ENCODE results near the gene CCDC9B.
A peak's percentile ranks its signal among the peaks of the same experiment; 100 is the strongest.

Gene CCDC9B

GRCh38 chr15:40345225-40345866 lies 4.6 kb upstream of the CCDC9B start:
- DNase-seq (ENCODE audit: low spot score), result no peak

- DNase-seq (ENCODE audit: low spot score), result peak; percentile 74
These were observed 3.9 kb upstream of the CCDC9B start for GRCh38 chr15:40344631-40345120.

- DNase-seq (ENCODE audit: low spot score), result no peak
These were observed 3.5 kb upstream of the CCDC9B start for GRCh38 chr15:40344217-40344616.

GRCh38 chr15:40343512-40343911 lies 2.8 kb upstream of the CCDC9B start:
- DNase-seq (ENCODE audit: low spot score), result no peak

- no peak for DNase-seq (ENCODE audit: low spot score)
These were observed 1.9 kb upstream of the CCDC9B start for GRCh38 chr15:40342416-40343320.

- no peak for DNase-seq (ENCODE audit: low spot score)
These were observed 550 bp downstream of the CCDC9B start for GRCh38 chr15:40340038-40340739.

GRCh38 chr15:40339621-40339945 lies 1.2 kb downstream of the CCDC9B start:
- DNase-seq (ENCODE audit: low spot score), result no peak

GRCh38 chr15:40338921-40339620 lies 1.7 kb downstream of the CCDC9B start:
- no peak for DNase-seq (ENCODE audit: low spot score)

- DNase-seq (ENCODE audit: low spot score), result peak; percentile 92
These were observed 2.6 kb downstream of the CCDC9B start for GRCh38 chr15:40338041-40338657.

GRCh38 chr15:40337597-40337996 lies 3.1 kb downstream of the CCDC9B start:
- no peak for DNase-seq (ENCODE audit: low spot score)

GRCh38 chr15:40336744-40337122 lies 4.0 kb downstream of the CCDC9B start:
- no peak for DNase-seq (ENCODE audit: low spot score)

- no peak for DNase-seq (ENCODE audit: low spot score)
These were observed 4.6 kb downstream of the CCDC9B start for GRCh38 chr15:40335938-40336743.

GRCh38 chr15:40334941-40335795 lies 5.6 kb downstream of the CCDC9B start:
- DNase-seq (ENCODE audit: low spot score), result no peak

- DNase-seq (ENCODE audit: low spot score), result no peak
These were observed 6.2 kb downstream of the CCDC9B start for GRCh38 chr15:40334541-40334940.

- no peak for DNase-seq (ENCODE audit: low spot score)
These were observed 6.7 kb downstream of the CCDC9B start for GRCh38 chr15:40333922-40334492.

GRCh38 chr15:40332113-40332781 lies 8.5 kb downstream of the CCDC9B start:
- DNase-seq (ENCODE audit: low spot score), result no peak

- DNase-seq (ENCODE audit: low spot score), result no peak
These were observed 9.1 kb downstream of the CCDC9B start for GRCh38 chr15:40331637-40332036.

GRCh38 chr15:40331026-40331425 lies 9.7 kb downstream of the CCDC9B start:
- DNase-seq (ENCODE audit: low spot score), result no peak

GRCh38 chr15:40330368-40330836 lies 10.3 kb downstream of the CCDC9B start:
- DNase-seq (ENCODE audit: low spot score), result no peak
